ENCODE measurements around the gene NLE1.
A peak's percentile ranks its signal among the peaks of the same experiment; 100 is the strongest.

NLE1 gene

GRCh38 chr17:35130392-35130791 lies 11.7 kb downstream of the NLE1 start:
- no peaks in the 10 kb centered on the region for H3K27me3 Mint-ChIP-seq (ENCODE audit: low read depth)
- peaks cover 38% of the 10 kb centered on the region for H3K36me3 Mint-ChIP-seq (ENCODE audit: low read depth)
- TF ChIP-seq CTCF (IDR thresholded peaks at IDR 0.05; ENCODE audit: unreplicated experiment in 3 of 3), result no peak
- H3K27ac Mint-ChIP-seq, result no peak overlapping the region
- H3K4me3 Mint-ChIP-seq, result no peak overlapping the region
- no peaks in the 10 kb centered on the region for H3K9me3 Mint-ChIP-seq
- H3K4me1 Mint-ChIP-seq, result no peaks in the 10 kb centered on the region

- peaks cover 34% of the 10 kb centered on the region for H3K36me3 Mint-ChIP-seq (ENCODE audit: low read depth)
- H3K27ac Mint-ChIP-seq, result no peak overlapping the region
- no peaks in the 10 kb centered on the region for H3K4me1 Mint-ChIP-seq
- TF ChIP-seq CTCF (IDR thresholded peaks at IDR 0.05; ENCODE audit: unreplicated experiment in 3 of 3), result no peak
- no peaks in the 10 kb centered on the region for H3K9me3 Mint-ChIP-seq
- H3K4me3 Mint-ChIP-seq, result no peak overlapping the region
- H3K27me3 Mint-ChIP-seq (ENCODE audit: low read depth), result no peaks in the 10 kb centered on the region
Observed at GRCh38 chr17:35129973-35130351, 12.1 kb downstream of the NLE1 start.

GRCh38 chr17:35129154-35129972 lies 12.7 kb downstream of the NLE1 start:
- Mint-ChIP-seq H3K27ac (no peak overlapping the region), H3K36me3 (ENCODE audit: low read depth) (peaks cover 30% of the 10 kb centered on the region), H3K27me3 (ENCODE audit: low read depth) (no peaks in the 10 kb centered on the region)

GRCh38 chr17:35127751-35128514 lies 14.2 kb downstream of the NLE1 start:
- Mint-ChIP-seq H3K27ac (no peak overlapping the region), H3K27me3 (ENCODE audit: low read depth) (peaks cover 2% of the 10 kb centered on the region), H3K9me3 (no peaks in the 10 kb centered on the region), H3K4me3 (no peak overlapping the region), H3K4me1 (no peaks in the 10 kb centered on the region), H3K36me3 (ENCODE audit: low read depth) (peaks cover 18% of the 10 kb centered on the region)
- no peak for TF ChIP-seq CTCF (IDR thresholded peaks at IDR 0.05; ENCODE audit: unreplicated experiment in 3 of 3)

More at GRCh38 chr17:35129154-35129972, 12.7 kb downstream of the NLE1 start:
- no peak for TF ChIP-seq CTCF (IDR thresholded peaks at IDR 0.05; ENCODE audit: unreplicated experiment in 3 of 3)
- no peak overlapping the region for H3K4me3 Mint-ChIP-seq
- H3K9me3 Mint-ChIP-seq, result no peaks in the 10 kb centered on the region
- no peaks in the 10 kb centered on the region for H3K4me1 Mint-ChIP-seq

- no peaks in the 10 kb centered on the region for H3K36me3 Mint-ChIP-seq (ENCODE audit: low read depth)
- no peaks in the 10 kb centered on the region for H3K4me1 Mint-ChIP-seq
- no peaks in the 10 kb centered on the region for H3K9me3 Mint-ChIP-seq
- no peak for TF ChIP-seq CTCF (IDR thresholded peaks at IDR 0.05; ENCODE audit: unreplicated experiment in 3 of 3)
- peaks cover 12% of the 10 kb centered on the region for H3K27me3 Mint-ChIP-seq (ENCODE audit: low read depth)
- no peak within 1 kb of the TSS for H3K27ac Mint-ChIP-seq
- H3K4me3 Mint-ChIP-seq, result peak within 1 kb of the TSS; percentile 43 to 71 (median 69)
Observed at GRCh38 chr17:35121315-35121714, 20.8 kb downstream of the NLE1 start, which contains the start of gene FNDC8. TSS of gene FNDC8 (plus strand) at chr17:35121615. CDS start at chr17:35121694, 79 bp downstream.

All from nephron (organoid).